Skeletal muscle tissue (tissue), 4 donors: ENCODE measurements around the gene NR6A1. TPM values are rescaled to one million over a fixed set of nuclear protein-coding genes. Genes with fewer than 3 reads are reported as not detected.

Source experiments
- H3K27ac ChIP-seq: one replicate; pipeline ENCODE4 v1.7.0; 2013; ENCODE audit warnings: mild to moderate bottlenecking, low read depth, low read length, inconsistent platforms
- H3K27me3 ChIP-seq, 3 donors: one replicate each; pipeline ENCODE4 v1.7.0; 2013; ENCODE audit warnings: low read length in 3 of 3; ENCODE audit not compliant: control insufficient read depth in 3 of 3, insufficient read depth in 3 of 3
- H3K36me3 ChIP-seq, 3 donors: one replicate each; pipeline ENCODE4 v1.7.0; 2013; ENCODE audit warnings: low read length in 3 of 3; ENCODE audit not compliant: control insufficient read depth in 3 of 3, insufficient read depth in 3 of 3
- H3K4me1 ChIP-seq, 3 donors: one replicate each; pipeline ENCODE4 v1.7.0; 2013; ENCODE audit warnings: low read length in 3 of 3, mild to moderate bottlenecking in 3 of 3; ENCODE audit not compliant: control insufficient read depth in 3 of 3, insufficient read depth in 3 of 3
- H3K4me3 ChIP-seq, 3 donors: one replicate each; pipeline ENCODE4 v1.7.0; 2013; ENCODE audit warnings: low read length in 3 of 3
- H3K9ac ChIP-seq, 3 donors: one replicate each; pipeline ENCODE4 v1.7.0; 2013; ENCODE audit warnings: low read length in 3 of 3, mild to moderate bottlenecking in 3 of 3, moderate library complexity in 2 of 3, low read depth in 1 of 3
- H3K9me3 ChIP-seq, 3 donors: one replicate each; pipeline ENCODE4 v1.7.0; 2013; ENCODE audit warnings: low read length in 3 of 3; ENCODE audit not compliant: control insufficient read depth in 3 of 3
- total RNA-seq: library from RNA; depleted of rRNA; stranded (reverse); fragments of >200 nt; gene quantifications from one replicate; pipeline ENCODE4 v1.2.3, GENCODE V29; 2014
- donor health status: Osteomylitis.

Gene NR6A1
- total RNA-seq, 1 donor from 2014 or later = 0.52 TPM

GRCh38 chr9:124598048-124598447 lies 173.1 kb downstream of the NR6A1 start:
- Histone ChIP-seq H3K4me1 (no peaks in the 10 kb centered on the region), H3K9me3 (no peaks in the 10 kb centered on the region), H3K36me3 (no peaks in the 10 kb centered on the region), H3K27ac (no peak overlapping the region), H3K4me3 (no peak overlapping the region), H3K9ac (no peak overlapping the region), H3K27me3 (no peaks in the 10 kb centered on the region)

- Histone ChIP-seq H3K36me3 (no peaks in the 10 kb centered on the region), H3K4me3 (no peak overlapping the region), H3K4me1 (no peaks in the 10 kb centered on the region), H3K27me3 (no peaks in the 10 kb centered on the region), H3K9me3 (no peaks in the 10 kb centered on the region), H3K9ac (no peak overlapping the region), H3K27ac (no peak overlapping the region)
These were observed 174.8 kb downstream of the NR6A1 start for GRCh38 chr9:124596172-124596839.

GRCh38 chr9:124595743-124596142 lies 175.4 kb downstream of the NR6A1 start:
- Histone ChIP-seq H3K9me3 (no peaks in the 10 kb centered on the region), H3K4me3 (no peak overlapping the region), H3K27me3 (no peaks in the 10 kb centered on the region), H3K36me3 (no peaks in the 10 kb centered on the region), H3K27ac (no peak overlapping the region), H3K4me1 (no peaks in the 10 kb centered on the region), H3K9ac (no peak overlapping the region)

- H3K9me3 ChIP-seq = no peaks in the 10 kb centered on the region
- H3K4me1 ChIP-seq = no peaks in the 10 kb centered on the region
- no peak overlapping the region for H3K9ac ChIP-seq
- no peak overlapping the region for H3K4me3 ChIP-seq
- no peak overlapping the region for H3K27ac ChIP-seq
- no peaks in the 10 kb centered on the region for H3K36me3 ChIP-seq
- no peaks in the 10 kb centered on the region for H3K27me3 ChIP-seq
These were observed 176.4 kb downstream of the NR6A1 start for GRCh38 chr9:124594673-124595072.

- Histone ChIP-seq H3K9me3 (no peaks in the 10 kb centered on the region), H3K36me3 (no peaks in the 10 kb centered on the region), H3K27ac (no peak overlapping the region), H3K4me1 (no peaks in the 10 kb centered on the region), H3K4me3 (no peak overlapping the region), H3K9ac (no peak overlapping the region), H3K27me3 (no peaks in the 10 kb centered on the region)
These were observed 176.9 kb downstream of the NR6A1 start for GRCh38 chr9:124594225-124594624.

DNA sequence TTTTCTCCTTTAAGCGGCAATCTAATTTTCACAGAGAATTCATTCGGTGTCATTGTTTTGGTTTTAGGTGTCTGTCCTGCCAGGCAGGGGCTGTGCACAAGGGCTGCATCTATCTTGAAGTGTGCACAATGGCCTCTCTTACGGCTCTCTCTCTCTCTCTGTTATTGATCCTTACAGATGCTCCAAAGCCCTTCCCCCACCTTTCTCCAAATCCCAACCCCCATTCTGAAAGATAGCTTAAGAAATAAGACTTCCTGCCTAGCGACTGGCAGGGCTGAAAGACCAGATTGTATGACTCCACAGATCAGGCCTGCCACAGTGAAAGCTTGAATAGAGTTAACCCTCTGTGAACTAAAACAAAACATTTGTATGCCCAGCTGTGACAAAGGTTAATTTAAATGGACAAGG lies 177.5 kb downstream of the NR6A1 start:
- Histone ChIP-seq H3K9ac (no peak overlapping the region), H3K27me3 (no peaks in the 10 kb centered on the region), H3K4me3 (no peak overlapping the region), H3K4me1 (no peaks in the 10 kb centered on the region), H3K36me3 (no peaks in the 10 kb centered on the region), H3K27ac (no peak overlapping the region), H3K9me3 (no peaks in the 10 kb centered on the region)

DNA sequence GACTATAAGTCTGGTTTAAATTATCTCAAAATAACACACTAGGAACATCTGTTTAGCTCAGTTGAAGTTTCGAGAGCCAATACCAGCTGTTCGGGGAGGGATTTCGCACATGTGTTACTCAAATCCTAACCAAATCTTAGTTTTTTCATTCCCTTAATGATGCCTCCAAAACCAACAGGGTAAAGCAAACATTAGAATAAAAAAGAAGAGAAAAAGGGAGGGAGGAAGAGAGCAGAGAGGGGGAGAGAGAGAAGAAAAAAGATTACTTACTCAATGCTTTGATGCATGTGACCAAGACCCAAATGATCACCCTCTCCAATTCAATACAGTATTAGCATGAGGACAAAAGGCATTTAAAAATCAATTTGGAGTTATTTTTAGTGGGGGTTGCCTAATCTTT lies 177.9 kb downstream of the NR6A1 start:
- H3K9me3 ChIP-seq = no peaks in the 10 kb centered on the region
- H3K4me1 ChIP-seq = no peaks in the 10 kb centered on the region
- no peak overlapping the region for H3K4me3 ChIP-seq
- no peaks in the 10 kb centered on the region for H3K36me3 ChIP-seq
- H3K27ac ChIP-seq = no peak overlapping the region
- no peaks in the 10 kb centered on the region for H3K27me3 ChIP-seq
- H3K9ac ChIP-seq = no peak overlapping the region

DNA sequence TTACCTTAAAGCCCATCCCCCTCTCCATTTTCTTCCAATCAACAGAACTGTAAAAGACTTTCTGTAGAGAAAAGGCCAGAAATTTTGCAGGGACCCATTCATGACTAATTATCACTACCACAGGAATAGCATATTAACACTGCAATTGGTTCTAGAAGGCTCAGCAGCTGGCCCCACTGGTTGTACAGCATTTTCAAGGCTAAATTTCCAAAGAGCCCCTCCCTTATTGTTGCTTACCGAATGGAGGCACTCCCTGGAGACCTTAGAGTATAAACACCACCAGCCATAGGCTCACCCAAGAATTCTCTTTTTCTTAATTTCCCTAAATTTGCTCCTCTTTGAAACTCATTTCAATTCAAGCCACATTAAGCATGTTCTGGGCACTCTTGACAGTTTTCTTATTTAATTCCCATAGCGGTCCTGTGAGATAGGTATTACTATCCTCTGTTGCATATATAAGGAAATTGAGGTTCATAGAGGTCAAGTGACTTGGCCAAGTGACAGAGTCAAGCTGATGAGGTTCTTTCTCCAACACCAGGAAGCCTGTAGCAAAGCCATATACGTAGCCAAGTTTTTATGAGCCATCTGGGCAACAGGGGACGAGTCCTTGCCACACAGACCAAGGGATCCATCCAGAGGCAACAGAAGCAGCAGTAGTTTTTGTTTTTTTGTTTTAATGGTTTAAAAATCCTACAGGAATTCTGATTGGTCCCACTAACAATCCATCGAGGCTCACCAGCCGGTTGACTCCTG lies 180.0 kb downstream of the NR6A1 start:
- Histone ChIP-seq H3K27me3 (no peaks in the 10 kb centered on the region), H3K4me1 (no peaks in the 10 kb centered on the region), H3K27ac (no peak overlapping the region), H3K4me3 (no peak overlapping the region), H3K9me3 (no peaks in the 10 kb centered on the region), H3K9ac (no peak overlapping the region), H3K36me3 (no peaks in the 10 kb centered on the region)

- H3K4me1 ChIP-seq = no peaks in the 10 kb centered on the region
- no peaks in the 10 kb centered on the region for H3K9me3 ChIP-seq
- no peaks in the 10 kb centered on the region for H3K27me3 ChIP-seq
- H3K4me3 ChIP-seq = no peak overlapping the region
- no peaks in the 10 kb centered on the region for H3K36me3 ChIP-seq
- no peak overlapping the region for H3K9ac ChIP-seq
- H3K27ac ChIP-seq = no peak overlapping the region
These were observed 186.5 kb downstream of the NR6A1 start for GRCh38 chr9:124584631-124585030.

DNA sequence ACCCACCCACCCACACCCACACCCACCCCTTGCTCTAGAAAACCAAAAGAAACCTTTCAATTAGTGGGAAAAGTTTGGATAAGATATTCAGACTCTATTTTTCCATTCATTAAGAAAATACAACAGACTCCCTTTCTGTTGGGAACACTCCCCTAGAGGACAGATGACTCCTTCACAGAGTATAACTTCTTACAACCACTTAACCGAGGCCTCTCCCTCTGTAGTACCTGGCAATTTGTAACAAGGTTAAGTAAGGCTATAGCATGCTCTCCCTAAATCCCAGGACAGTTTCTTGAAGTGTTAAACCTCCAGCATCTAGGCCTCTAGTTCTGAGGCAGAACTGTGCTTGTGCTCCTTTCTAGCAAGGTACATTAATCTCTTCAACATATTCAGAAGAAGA lies 188.0 kb downstream of the NR6A1 start:
- Histone ChIP-seq H3K4me3 (no peak overlapping the region), H3K36me3 (no peaks in the 10 kb centered on the region), H3K4me1 (no peaks in the 10 kb centered on the region), H3K9ac (no peak overlapping the region), H3K27me3 (no peaks in the 10 kb centered on the region), H3K27ac (no peak overlapping the region), H3K9me3 (no peaks in the 10 kb centered on the region)
